ENCODE data around the gene LCP2. TPM values are rescaled to one million over a fixed set of nuclear protein-coding genes. Genes with fewer than 3 reads are reported as not detected.

Gene LCP2
- total RNA-seq, 1 experiment from 2014 or later = not detected

- DNase-seq (ENCODE audit: low read depth) = no peak
Measured at GRCh38 chr5:170316937-170317336, 19.4 kb upstream of the LCP2 start.

- no peak for DNase-seq (ENCODE audit: low read depth)
Measured at GRCh38 chr5:170315154-170315553, 17.6 kb upstream of the LCP2 start.

GRCh38 chr5:170314541-170315095, 17.0 kb upstream of the LCP2 start:
- DNase-seq (ENCODE audit: low read depth) = no peak

- DNase-seq (ENCODE audit: low read depth) = no peak
Measured at GRCh38 chr5:170313816-170314215, 16.2 kb upstream of the LCP2 start.

GRCh38 chr5:170313344-170313743, 15.8 kb upstream of the LCP2 start:
- DNase-seq (ENCODE audit: low read depth) = no peak

- DNase-seq (ENCODE audit: low read depth) = no peak
Measured at GRCh38 chr5:170312666-170313065, 15.1 kb upstream of the LCP2 start.

- no peak for DNase-seq (ENCODE audit: low read depth)
Measured at GRCh38 chr5:170312301-170312595, 14.7 kb upstream of the LCP2 start.

- DNase-seq (ENCODE audit: low read depth) = no peak
Measured at GRCh38 chr5:170311511-170312300, 14.1 kb upstream of the LCP2 start.

GRCh38 chr5:170310256-170310926, 12.8 kb upstream of the LCP2 start:
- DNase-seq (ENCODE audit: low read depth) = no peak

GRCh38 chr5:170308686-170309085, 11.1 kb upstream of the LCP2 start:
- no peak for DNase-seq (ENCODE audit: low read depth)

GRCh38 chr5:170307575-170308465, 10.2 kb upstream of the LCP2 start:
- peak; percentile 25 for DNase-seq (ENCODE audit: low read depth)

GRCh38 chr5:170306381-170306831, 8.8 kb upstream of the LCP2 start:
- peak; percentile 49 for DNase-seq (ENCODE audit: low read depth)

- no peak for DNase-seq (ENCODE audit: low read depth)
Measured at GRCh38 chr5:170305646-170306025, 8.1 kb upstream of the LCP2 start.

GRCh38 chr5:170305016-170305645, 7.6 kb upstream of the LCP2 start:
- DNase-seq (ENCODE audit: low read depth) = no peak

GRCh38 chr5:170303549-170303948, 6.0 kb upstream of the LCP2 start:
- no peak for DNase-seq (ENCODE audit: low read depth)

GRCh38 chr5:170302653-170303501, 5.3 kb upstream of the LCP2 start:
- no peak for DNase-seq (ENCODE audit: low read depth)

- no peak for DNase-seq (ENCODE audit: low read depth)
Measured at GRCh38 chr5:170301981-170302652, 4.5 kb upstream of the LCP2 start.

- DNase-seq (ENCODE audit: low read depth) = no peak
Measured at GRCh38 chr5:170301149-170301548, 3.6 kb upstream of the LCP2 start.

- no peak for DNase-seq (ENCODE audit: low read depth)
Measured at GRCh38 chr5:170300361-170301013, 2.9 kb upstream of the LCP2 start.

Data from LHCN-M2 (cell line).